NCI-H345 treated with DMSO at 0.1 percent for 48 hours (cell line): Measurements from ENCODE around the gene CCDC107.

Experiments
- DNase-seq: peaks from one replicate; lab custom pipeline; 2025; ENCODE audit not compliant: unreplicated experiment; lab: John Stamatoyannopoulos, UW

Gene CCDC107

GRCh38 chr9:35682051-35682450 is 24.0 kb downstream of the CCDC107 start:
- DNase-seq, result no peak

GRCh38 chr9:35682520-35683315 is 24.6 kb downstream of the CCDC107 start:
- DNase-seq, result no peak

- DNase-seq, result no peak
These were observed 25.2 kb downstream of the CCDC107 start for GRCh38 chr9:35683323-35683722.

- no peak for DNase-seq
These were observed 26.8 kb downstream of the CCDC107 start for GRCh38 chr9:35684921-35685320.

GRCh38 chr9:35685506-35685905 is 27.4 kb downstream of the CCDC107 start:
- DNase-seq, result no peak

GRCh38 chr9:35686222-35687203 is 28.4 kb downstream of the CCDC107 start:
- DNase-seq, result no peak

GRCh38 chr9:35687306-35687705 is 29.2 kb downstream of the CCDC107 start:
- DNase-seq, result no peak

- DNase-seq, result no peak
These were observed 30.0 kb downstream of the CCDC107 start for GRCh38 chr9:35687972-35688557.

- DNase-seq, result no peak
These were observed 30.8 kb downstream of the CCDC107 start for GRCh38 chr9:35688558-35689541.

- no peak for DNase-seq
These were observed 31.6 kb downstream of the CCDC107 start, which contains the start of gene TPM2 for GRCh38 chr9:35689542-35690293. TPM2 (minus strand) TSS chr9:35689925; CDS start chr9:35689817, 108 bp downstream.

GRCh38 chr9:35690294-35690613 is 32.2 kb downstream of the CCDC107 start:
- DNase-seq, result no peak

GRCh38 chr9:35690614-35691333 is 32.7 kb downstream of the CCDC107 start:
- peak; percentile 6 for DNase-seq

GRCh38 chr9:35691334-35691650 is 33.2 kb downstream of the CCDC107 start:
- DNase-seq, result no peak

- DNase-seq, result no peak
These were observed 33.7 kb downstream of the CCDC107 start for GRCh38 chr9:35691757-35692301.

- no peak for DNase-seq
These were observed 37.9 kb downstream of the CCDC107 start for GRCh38 chr9:35695943-35696401.

- peak; percentile 21 for DNase-seq
These were observed 38.6 kb downstream of the CCDC107 start for GRCh38 chr9:35696520-35697215.

- no peak for DNase-seq
These were observed 39.4 kb downstream of the CCDC107 start for GRCh38 chr9:35697486-35697885.

- DNase-seq, result no peak
These were observed 40.1 kb downstream of the CCDC107 start for GRCh38 chr9:35698231-35698630.
